HG03139 (cell line): Measurements from ENCODE around the gene SLC17A1.

Experiments
- ATAC-seq: cut with Tn5 transposase; IDR thresholded peaks from one replicate; pipeline ENCODE4 v1.9.1; 2021; ENCODE audit not compliant: unreplicated experiment

SLC17A1 gene, protein sequence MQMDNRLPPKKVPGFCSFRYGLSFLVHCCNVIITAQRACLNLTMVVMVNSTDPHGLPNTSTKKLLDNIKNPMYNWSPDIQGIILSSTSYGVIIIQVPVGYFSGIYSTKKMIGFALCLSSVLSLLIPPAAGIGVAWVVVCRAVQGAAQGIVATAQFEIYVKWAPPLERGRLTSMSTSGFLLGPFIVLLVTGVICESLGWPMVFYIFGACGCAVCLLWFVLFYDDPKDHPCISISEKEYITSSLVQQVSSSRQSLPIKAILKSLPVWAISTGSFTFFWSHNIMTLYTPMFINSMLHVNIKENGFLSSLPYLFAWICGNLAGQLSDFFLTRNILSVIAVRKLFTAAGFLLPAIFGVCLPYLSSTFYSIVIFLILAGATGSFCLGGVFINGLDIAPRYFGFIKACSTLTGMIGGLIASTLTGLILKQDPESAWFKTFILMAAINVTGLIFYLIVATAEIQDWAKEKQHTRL

DNA sequence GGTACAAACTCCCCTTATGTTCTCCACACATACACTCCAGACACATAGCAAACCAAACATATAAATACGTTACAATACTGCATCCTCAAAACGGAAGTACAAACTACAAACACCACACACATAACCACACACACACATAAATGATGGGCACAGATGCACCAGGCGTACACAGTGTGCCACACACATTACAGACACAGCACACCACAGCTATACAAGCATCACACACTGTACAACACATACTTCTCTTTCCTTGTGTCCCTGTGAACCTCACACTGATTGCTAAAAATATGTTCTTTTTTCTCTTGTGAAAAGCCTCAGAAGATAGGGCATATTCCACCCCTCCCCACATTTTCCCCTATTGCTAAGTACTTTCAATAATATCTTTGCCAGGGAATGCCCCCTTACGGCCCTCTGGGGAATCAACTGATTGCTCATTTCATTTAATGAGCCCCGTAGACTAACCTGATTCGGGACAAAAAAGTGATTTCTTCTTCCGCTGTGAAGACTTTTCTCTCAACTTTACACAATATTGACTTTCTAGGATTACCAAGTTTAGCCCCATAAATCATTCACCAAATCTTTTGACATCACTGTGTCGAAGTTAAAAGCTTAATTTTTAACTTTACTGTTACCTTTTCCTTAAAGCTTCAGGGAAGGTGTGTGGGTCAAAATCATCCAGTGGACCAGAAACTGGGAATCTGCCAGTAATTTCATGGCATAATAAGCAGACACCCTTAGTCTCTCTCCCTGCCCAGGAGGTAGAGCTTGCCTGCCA lies at the start of gene SLC17A1:
SLC17A1 (minus strand) TSS at position 521 of the 775 bp plus-strand sequence. CDS start 1,495 bp downstream, outside the sequence.
- no peak for ATAC-seq

DNA sequence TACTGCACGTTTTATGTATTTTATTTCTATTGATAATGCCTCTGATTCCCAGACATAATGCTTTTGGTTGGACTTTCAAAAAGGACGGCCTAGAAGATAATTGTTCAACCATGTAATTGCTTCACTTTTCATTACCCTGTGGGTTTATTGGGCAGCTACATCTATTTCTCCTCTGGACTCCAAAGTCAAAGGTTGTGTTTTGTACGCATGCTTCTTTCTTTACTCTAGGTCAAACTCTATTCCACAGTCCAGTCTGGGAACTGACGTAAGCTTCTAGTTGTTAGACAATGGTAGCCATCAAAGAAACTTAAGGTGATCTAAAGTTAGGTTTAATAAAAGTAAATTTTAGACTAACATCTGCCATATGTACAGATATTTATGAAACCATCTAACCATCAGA lies 48.7 kb upstream of the SLC17A1 start:
- no peak for ATAC-seq

DNA sequence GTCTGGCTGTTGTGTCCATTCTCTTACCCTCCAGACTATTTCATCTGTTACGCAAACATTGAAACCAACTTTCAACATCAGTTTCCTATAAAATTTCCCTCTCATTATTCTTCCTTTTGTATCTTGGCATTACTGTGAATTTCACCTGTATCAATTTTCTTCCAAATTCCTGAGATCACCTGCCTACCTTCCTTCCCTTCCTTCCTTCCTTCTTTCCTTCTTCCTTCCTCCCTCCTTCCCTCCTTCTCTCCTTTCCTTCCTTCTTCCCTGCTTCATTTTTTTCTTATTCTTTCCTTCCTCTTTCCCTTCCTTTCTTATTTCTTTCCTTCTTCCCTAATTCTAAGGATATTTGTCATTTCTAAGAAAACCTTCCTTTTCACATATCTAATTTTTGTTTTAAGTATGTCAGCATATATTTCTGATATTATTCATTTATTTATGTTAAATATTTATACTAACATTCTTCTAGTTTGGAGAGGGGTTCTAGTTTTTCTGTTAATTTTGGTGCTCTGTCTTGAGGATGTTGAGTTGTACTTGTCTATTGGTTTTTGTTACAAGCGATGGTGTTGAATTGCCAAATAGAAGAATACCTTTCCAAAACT lies 47.0 kb upstream of the SLC17A1 start:
- ATAC-seq = no peak

DNA sequence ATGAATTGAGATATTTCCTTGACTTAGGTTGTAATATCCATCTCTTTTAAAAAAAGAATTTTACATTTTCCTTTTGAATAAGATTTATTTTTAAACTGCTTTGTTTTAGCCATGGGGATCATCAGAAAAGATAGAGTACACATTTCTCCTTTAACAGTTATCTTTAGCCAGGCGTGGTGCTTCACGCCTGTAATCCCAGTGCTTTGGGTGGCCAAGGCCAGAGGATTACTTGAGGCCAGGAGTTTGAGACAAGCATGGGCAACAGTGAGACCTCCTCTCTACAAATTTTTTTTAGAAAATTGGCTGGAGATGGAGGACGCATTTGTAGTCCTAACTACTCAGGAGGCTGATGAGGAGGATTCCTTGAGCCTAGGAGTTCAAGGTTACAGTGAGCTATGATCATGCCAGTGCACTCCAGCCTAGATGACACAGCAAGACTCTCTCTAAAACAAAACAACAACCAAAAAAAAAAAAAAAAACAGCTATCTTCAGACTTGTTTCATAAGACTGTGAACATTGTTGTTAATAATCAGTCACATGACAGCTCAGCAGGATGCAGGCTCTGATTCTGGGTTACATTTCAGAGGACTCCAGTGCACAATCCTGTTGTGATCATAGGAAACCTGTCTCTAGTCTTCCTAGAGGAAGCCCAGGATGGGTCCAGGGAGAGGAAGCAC lies 44.2 kb upstream of the SLC17A1 start:
- ATAC-seq = no peak

DNA sequence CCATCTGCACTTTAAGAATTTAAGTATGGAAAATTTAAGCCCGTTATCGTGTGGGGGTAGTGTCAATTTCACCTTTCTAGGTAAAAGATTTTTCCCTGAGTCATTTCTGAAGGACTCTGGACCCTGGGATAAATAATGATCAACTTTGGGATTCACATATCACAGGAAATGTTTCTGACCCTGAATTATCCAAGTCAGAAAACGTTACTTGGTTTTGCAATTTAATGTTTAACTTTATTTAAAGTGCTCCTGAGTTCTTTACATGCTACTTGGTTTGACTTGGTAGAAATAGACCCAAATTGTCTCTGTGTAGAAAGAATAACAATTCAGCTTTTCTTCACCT lies 43.7 kb upstream of the SLC17A1 start:
- no peak for ATAC-seq

DNA sequence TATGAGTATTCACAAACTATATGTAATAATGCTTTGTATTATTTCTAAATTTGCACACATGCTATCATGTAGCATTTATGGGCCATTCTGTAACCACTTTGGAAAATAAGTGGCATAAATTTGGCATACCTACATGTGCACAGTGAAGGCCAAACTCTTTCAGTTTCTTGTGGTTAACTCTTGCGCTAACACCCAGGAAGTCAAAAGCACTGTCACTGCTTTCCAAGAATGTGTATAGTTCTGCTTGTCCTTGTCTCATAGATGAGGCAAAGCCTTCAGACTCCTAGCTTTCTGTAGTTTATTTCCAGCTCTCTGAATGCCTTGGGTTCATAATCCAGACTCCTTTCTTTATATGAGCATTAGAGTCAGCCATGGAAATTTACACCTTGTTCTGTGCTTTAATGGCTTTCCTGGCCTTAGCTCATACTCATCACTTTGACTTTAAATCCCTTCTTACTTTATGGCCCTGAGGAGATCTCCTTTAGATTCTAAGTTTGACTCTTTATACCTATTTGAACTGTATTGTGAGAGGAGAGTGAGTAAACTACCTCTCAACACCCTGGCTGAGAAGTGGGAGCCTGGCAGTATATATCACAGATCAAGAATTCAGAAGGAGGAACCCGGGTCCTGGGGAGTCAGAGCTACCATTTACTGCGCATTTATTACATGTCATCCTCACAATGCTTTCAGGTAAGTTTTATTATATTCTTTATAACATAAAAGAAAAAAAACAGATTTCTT lies 43.1 kb upstream of the SLC17A1 start:
- no peak for ATAC-seq

DNA sequence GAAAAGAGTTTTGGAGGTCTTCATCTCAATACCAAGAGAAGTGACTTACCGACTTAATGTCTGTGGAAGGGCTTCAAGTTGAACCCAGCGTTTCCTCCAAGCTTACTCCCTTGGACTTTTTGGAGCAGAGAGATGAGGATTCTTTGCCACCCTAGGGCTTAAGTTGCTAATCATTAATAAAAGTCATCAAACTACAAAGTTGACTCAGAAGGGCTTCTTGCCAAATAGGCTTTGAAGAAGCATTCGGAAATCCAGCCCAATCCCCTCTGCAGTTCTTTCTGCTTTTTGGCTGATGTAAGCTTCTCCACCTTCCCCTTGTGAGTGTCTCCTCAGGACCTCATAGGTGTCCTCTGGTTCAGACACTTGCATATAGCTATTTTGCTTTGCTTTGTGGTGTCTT lies 42.3 kb upstream of the SLC17A1 start, which contains the start of gene SLC17A3:
SLC17A3 (minus strand) TSS at position 126 of the 400 bp plus-strand sequence. CDS start 5,856 bp downstream, outside the sequence.
- no peak for ATAC-seq

DNA sequence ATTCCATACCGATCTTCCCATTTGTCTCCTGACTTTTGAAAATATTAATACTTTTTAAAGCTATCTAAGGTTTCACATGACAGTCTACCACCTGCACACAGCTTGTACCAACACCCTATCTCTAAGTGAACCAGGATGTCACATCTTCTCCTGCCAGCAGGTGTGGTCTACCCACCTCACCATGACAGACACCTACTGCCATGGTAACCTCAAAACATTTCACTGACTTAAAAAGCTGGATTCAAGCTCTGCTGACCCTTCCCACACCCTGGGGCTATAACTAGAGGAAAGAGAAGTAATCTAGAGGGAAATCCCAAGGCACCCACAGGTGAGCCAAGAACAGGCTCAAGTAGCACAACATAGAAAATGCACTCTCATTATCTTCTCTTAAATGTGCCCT lies 41.0 kb upstream of the SLC17A1 start:
- no peak for ATAC-seq

DNA sequence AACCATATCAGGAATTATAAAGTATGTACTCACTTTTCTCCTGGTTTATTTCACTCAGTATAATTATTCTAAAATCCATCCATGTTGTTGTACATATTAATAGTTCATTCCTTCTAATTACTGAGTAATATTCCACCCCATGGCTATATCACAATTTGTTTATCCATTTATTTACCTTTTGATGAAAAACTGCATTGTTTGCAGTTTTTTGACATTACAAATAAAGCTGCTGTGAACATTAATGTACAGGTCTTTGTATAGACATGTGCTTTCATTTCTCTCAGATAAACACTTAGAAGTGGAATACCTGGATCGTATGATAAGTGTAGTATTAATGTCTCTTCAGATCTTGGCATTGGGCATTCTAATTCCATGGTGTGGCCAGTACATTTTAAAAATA lies 38.0 kb upstream of the SLC17A1 start:
- no peak for ATAC-seq

DNA sequence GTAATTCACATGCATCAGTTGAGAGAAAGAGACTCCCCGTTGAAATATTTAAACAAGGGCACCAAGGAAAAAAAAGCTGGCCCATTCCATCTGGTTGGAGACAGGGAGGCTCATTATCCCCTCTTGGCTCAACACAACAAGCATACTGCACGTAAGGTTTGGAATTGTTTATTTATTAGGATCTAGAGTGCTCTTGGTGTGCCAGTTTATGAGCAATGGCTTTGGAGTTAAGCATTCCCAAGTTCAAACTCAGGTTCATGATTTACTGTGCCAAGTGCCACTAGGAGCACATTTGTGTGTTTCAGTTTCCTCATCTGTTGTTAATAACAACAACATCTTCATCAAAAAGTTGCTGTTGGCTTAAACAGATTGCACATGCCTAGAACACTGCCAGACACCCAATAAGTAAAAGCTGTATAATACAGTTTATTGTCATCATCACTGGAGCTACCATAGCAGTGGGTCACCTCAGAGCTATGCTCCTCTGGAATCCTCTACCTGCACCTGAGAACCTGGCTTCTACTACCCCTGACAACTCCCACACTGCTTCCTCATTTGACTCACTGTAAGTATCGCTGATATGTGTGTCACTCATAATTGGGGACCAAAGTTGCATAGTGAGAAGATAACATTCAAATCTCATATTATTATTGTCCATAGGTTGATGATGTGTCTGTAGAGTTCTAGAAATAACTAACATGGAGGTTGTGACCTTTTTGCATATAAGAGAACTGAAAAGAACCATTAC lies 36.8 kb upstream of the SLC17A1 start:
- no peak for ATAC-seq

DNA sequence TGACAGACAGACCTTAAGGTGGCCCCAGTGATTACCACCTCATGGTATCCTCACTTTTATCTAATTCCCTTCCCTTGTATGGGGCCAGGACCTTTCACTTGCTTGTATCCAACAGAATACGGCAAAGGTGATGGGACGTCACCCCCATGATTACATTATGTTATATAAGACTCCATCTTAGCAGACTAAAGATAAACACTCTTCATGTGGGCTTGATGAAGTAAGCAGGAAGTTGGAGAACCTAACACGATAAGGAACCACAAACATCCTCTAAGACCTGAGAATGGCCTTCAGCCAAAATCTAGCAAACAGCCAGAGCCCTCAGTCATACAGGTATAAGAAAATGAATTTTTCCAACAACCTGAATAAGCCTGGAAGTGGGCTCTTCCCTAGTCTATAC lies 34.2 kb upstream of the SLC17A1 start:
- ATAC-seq = no peak

DNA sequence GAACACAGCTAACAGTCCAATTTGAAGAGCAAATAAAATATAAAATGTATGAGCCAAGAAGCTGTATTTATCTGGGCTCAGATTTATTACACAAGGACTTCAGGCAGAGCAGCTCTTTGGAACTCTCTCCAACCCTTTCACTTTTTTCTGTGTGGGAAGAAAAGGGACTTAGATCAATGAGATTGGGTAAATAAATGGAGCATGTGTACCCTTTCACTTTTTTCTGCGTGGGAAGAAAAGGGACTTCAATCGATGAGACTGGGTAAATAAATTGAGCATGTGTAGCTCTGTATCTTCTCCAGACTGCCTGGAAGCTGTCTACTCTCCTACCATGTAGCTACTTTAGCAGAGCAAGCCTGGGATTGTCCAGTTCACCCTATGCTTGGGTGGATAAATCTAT lies 31.5 kb upstream of the SLC17A1 start:
- no peak for ATAC-seq

DNA sequence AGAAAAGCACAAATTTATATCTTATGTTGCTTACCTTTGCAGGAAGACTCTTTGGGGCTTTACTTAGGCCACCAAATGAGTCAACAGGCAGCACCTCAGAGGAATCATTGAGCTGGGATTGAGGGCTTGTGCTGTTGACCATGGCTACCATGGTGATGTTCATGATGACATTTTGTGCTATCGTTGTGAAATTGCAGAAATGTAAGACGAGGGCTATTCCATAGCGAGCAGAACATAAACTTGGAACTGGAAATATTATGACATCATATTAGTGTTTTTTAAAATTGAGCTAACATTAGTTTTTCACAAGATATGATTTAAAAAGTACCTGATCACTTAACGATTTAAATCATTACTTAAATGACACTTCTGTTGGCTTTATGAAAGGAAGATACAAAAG lies 30.3 kb upstream of the SLC17A1 start:
- no peak for ATAC-seq

DNA sequence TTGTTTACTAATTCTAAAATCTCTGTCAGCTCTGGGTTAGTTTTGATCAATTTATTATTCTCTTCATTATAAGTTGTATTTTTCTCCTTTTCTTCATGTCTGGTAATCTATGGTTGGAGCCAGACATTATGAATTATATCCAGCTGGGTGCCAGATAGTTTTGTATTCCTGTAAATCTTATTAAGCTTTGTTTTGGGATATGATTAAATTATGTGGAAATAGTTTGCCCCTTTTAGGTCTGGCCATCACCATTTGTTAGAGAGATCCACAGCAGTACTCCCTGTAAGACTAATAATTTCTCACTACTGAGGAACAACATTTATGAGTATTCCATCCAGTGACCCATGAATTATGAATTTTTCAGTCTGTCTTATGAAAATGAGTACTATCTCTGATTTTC lies 20.9 kb upstream of the SLC17A1 start:
- no peak for ATAC-seq

DNA sequence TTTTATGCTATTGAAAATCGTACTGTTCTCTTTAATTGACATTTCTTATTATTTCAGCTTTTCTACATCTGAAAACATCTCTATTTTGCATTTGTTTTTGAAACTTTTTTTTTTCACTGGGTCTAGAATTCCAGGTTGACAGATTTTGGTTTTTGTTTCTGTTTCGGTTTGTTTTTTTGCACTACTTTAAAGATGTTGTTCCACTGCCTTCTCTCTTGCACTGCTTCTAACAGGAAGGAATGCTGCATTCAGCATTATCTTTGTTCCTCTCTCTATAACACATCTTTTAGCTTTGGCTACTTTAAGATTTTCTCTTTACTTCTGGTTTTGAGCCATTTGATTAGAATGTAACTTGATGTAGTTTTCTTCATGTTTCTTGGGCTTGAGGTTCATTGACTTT lies 20.1 kb upstream of the SLC17A1 start:
- ATAC-seq = no peak

DNA sequence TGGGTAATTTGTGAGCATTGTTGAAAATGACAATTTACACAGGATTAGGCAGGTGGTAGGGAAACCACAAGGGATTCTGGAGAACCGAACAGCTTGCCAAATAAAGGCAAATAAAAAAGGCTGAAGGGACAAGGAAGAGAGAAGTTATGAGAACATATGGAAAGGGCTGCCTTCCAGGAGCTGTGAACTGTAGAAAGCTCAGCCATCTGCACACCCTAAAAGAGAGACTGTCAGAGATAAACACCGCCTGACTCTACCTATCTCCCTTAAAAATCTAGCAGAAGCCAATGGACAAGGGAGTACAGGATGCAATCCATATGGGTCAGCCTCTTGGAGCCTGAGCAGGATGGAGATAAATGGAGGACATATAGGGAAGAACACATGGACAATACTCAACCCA lies 12.7 kb upstream of the SLC17A1 start:
- ATAC-seq = no peak

DNA sequence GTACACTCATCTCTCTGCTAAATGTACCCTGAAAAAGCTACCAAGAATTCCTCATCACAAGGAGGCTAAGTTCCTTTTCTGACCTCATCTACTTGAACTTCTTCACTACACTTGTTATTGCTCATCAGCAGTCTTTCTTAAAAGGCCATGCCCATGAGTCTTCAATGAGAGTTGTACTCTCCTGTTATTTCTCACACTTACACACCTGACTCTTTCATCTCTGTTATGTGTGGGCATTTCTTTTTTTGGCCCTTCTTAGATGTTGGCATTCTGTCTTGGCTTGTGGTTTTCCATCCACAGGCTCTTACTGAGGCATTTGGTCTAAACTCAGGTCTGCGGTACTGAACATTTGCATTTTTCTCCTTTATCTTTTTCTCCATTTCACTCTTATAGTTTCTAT lies 10.7 kb upstream of the SLC17A1 start:
- ATAC-seq = no peak

DNA sequence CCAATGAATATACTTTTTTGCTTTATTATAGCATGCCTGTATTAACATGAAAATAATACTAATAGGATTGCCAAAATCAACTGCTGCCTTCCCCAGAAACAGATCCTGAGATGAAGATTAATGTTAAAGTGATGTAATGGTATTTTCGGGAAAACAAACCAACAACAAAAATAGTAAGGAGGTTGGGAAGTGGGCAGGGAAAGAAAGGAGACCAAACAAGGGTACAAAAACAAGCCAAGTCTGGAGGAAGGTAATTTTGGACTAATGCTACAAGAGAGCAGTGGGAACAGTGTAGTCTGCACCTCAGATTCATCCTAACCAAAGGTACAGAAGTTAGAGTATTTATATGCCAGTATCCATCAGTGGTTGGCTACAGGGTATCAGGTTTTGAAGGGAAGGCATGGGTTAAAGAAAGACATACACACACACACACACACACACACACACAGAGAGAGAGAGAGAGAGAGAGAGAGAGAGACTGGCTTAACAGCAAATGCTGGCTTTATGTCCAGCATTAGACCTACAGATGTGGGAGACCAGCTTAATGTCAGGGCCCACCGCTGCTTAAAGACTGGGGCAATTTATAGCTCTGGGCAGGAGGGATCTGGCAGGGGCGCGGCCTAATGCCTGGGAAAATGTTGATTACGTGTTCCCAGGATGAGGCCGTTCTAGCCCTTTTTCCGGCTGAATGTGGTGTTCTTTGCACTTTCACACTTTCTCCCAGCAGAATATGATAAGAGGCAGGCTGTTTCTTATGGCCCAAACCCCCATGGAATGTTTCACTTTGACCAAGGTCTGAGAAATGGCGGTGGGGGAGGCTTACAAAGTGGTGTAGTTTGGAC lies 3.8 kb upstream of the SLC17A1 start:
- ATAC-seq = no peak

DNA sequence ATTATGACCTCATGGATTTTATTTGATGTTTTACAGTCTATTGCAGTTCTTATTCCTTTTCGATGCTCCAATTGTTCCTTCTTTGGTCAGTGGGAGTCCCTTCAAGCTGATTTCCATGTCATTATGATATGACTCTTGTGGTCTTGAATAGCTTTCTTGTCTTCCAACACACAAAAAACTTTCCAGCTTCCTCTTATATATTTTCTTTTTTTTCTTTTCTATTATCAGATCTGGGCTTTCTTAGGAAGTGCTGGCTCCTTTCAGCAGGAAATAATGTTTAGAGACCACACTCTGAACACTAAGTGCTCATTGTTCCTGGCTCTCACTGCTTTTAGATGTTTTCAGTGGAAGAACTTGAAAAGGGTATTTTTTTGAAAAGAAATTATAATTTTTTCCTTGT lies 3.1 kb upstream of the SLC17A1 start:
- ATAC-seq = no peak
